AG20443 (cell line): ENCODE measurements around the gene RAI1.
"Not testable (repeated sequence)": the region's sequence is repeated elsewhere in the genome, so short reads cannot be mapped to it uniquely, and the experiment has no call there.

Experiments used
- DNase-seq: peaks from one replicate; pipeline ENCODE4 v3.0.0; 2012; ENCODE audit warnings: low spot score, mixed read lengths

Gene RAI1

GRCh38 chr17:17665255-17665654 lies 16.0 kb upstream of the RAI1 start:
- no peak for DNase-seq

GRCh38 chr17:17666111-17666714 lies 15.0 kb upstream of the RAI1 start:
- peak; percentile 78 for DNase-seq

- no peak for DNase-seq
Measured at GRCh38 chr17:17667231-17667630, 14.0 kb upstream of the RAI1 start.

GRCh38 chr17:17667947-17668346 lies 13.3 kb upstream of the RAI1 start:
- no peak for DNase-seq

- DNase-seq, result no peak
Measured at GRCh38 chr17:17668358-17668757, 12.9 kb upstream of the RAI1 start.

- no peak for DNase-seq
Measured at GRCh38 chr17:17668775-17669579, 12.3 kb upstream of the RAI1 start.

- no peak for DNase-seq
Measured at GRCh38 chr17:17669580-17670235, 11.6 kb upstream of the RAI1 start.

- DNase-seq, result no peak
Measured at GRCh38 chr17:17670701-17671305, 10.5 kb upstream of the RAI1 start.

DNA sequence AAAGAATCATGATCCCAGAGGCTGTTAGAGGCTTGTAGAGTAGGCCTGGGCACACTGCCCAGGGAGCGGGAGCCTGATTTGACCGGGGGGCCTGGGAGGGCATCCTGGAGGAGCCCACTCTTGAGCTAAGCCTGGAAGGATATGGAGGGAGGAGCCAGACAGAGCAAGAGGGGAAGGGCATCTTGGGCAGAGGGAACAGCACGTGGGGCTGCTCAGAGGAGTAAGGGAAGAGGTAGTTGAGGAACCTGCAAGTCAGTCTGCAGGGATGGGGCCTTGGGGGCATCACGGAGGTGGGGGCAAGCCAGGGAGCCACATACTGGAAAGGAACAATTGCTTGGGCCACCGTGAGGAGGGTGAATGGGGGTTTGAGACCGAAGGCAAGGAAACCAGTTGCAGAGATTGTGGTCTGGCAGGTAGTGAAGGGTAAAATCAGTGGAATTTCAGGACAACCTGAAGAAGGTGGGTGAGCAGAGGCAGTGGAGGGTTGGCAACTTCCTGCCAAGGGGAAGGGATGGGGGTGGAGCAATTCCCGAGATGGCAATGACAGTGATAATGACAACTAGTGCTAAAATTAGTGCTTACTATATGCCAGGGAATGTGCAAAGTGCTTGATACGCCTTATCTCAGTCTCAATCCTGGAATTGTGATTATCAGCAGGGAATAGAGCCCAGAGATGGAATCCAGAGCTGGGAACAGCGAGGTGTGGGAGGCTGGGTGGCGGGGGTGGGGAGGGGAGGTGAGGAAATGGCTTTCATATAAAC lies 9.7 kb upstream of the RAI1 start:
- no peak for DNase-seq

DNA sequence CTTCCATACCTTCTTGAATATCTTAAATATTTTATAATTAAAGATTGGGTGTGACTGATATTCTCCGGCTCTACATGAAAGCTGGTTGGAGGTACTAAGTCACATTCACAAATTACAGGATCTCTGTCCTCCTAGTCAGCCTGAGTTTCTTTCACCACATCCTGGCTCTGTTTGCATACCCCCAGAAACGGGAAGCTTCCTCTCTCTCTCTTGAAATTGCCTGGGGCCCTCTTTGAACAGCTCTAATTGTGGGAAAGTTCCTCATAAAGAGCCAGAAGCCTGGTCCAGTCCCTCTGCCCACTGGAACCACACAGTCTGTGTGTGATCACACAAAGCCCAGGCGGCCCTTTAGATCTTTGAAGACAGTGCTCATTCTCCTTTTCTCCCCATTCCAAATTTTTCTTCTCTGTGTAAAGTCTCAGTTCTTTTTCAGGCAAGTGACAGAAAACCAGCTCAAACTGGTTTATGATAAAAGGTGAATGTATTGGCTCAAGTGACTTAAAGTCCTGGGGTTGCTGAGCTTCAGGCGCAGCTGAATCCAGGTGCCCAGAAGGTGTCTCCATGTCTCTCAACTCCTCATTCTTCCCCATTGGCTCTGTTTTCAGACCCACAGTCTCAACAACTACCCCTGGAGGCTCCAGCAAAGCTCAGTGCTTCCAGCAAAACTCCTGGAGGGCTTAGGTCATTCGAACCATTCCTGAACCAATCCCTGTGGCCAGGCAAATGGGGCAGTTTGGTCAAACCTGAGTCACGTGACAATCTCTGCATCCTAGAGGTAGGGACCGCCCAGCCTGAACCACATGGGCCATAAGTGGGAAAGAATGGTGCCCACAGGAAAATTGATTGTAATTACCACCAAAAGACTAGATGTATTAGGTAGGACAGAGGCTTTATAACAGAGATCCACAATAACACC lies 8.5 kb upstream of the RAI1 start:
- no peak for DNase-seq

DNA sequence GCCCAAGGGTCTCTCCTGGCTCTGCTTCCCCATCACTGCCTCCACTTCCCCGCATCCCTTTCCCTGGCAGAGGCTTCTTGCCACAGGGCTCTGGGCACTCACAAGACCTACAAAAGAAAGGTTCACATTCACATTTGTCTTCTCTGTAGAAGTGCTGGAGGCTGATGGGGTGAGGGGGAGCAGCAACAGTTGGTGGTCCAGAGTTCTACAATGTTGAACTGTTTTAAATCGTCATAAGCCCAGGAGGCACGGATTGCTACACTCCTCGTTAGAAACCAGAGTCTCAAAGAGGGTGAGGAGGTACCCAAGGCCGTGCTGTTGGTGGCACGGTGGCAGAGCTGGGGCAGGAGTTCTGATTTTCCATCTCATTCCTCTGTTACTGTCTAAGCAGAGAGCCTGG lies 5.8 kb upstream of the RAI1 start:
- no peak for DNase-seq

GRCh38 chr17:17675925-17676534 lies 5.2 kb upstream of the RAI1 start:
- no peak for DNase-seq

DNA sequence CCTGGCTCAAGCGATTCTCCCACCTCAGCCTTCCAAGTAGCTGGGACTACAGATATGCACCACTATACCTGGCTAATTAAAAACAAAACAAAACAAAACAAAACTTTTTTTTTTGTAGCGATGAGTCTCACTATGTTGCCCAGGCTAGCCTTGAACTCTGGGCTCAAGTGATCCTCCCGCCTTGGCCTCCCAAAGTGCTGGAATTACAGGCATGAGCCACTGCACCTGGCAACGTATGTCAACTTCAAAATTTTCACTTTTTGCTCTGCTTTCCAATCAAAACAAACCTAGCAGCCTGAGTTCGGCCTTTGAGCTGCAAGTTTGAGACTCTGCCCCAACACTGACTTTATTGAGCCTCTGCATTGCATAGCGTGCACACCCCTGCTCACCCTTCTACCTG lies 4.5 kb upstream of the RAI1 start:
- no peak for DNase-seq

GRCh38 chr17:17677299-17678040 lies 3.8 kb upstream of the RAI1 start:
- no peak for DNase-seq

DNA sequence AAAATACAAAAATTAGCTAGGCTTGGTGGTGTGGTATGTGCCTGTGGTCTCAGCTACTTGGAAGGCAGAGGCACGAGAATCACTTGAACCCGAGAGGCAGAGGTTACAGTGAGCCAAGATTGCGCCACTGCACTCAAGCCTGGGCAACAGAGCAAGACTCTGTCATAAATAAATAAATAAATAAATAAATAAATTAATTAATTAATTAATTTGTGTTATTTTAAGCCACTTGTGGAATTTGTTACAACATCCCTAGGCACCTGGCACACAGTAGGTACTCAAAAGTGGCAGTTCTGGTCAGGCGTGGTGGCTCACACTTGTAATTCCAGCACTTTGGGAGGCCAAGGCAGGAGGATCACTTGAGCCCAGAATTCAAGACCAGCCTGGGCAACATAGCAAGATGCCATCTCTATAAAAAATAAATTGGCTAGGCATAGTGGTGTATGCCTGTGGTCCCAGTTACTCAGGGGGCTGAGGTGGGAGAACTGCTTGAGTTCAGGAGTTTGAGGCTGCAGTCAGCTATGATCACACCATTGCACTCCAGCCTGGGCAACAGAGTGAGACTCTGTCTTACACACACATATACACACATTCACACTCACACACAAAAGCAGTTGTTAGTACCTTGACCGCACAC lies 3.1 kb upstream of the RAI1 start:
- DNase-seq, result not testable (repeated sequence)

DNA sequence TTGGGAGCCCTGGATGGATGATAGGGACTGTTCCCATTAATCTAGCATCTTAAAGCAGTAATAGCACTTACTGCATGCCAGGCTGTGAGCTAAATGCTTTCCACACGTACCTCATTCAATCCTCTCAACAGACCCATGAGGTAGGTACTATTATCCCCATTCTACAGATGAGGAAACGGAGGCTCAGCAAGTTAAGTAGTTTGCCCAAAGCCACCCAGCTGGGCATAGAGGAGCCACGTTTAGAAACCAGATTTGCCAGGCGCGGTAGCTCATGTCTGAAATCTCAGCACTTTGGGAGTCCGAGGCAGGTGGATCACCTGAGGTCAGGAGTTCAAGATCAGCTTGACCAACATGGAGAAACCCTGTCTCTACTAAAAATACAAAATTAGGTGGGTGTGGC lies 2.0 kb upstream of the RAI1 start:
- no peak for DNase-seq

DNA sequence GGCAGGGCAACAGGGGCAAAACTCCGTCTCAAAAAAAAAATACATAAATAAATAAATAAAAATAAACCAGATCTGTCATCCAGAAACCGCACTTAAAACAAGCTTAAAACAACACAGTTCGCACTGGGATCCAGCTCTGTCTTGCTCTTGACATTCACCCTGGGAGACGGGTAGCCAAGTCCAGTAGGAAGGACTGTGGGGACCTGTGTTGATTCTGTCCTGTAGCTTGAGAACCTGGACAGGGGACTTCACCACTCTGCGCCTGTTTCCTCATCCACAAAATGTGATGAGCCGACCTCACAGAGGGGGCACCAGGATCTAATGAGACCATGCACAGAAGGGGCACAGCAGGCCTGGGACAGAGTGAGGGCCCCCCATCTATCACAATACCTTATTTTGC lies 1.5 kb upstream of the RAI1 start:
- no peak for DNase-seq

DNA sequence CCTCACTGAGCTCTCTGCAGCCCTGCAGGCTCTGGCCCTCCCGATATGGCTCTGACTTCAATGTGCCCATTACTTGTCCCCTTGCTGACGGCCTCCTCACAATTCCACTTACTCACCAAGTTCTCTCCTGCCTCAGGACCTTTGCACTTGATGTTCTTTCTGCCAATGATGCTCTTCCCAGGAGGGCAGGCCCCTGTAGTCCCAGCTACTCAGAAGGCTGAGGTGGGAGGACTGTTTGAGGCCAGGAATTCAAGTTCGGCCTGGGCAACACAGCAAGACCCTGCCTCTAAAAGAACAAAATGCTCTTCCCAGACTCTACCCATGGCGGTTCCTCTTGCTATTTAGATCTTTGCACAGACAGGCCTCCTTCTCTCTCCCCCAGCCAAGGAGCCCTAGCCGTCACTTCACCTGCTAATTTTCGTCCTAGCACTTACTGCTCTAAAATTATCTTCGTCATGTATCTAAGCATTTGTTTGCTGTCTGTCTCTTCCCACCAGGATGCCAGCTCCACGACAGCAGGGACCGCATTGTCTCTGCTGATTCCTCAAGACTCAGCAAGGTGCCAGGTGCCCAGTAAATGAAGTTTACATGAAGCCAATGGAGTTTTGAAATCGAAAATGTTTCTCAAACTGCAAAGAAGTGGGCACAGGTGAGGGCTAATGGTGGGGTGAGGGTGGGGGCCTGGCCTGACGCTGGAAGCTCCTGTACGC lies 626 bp upstream of the RAI1 start:
- no peak for DNase-seq
